DND-41 (cell line): ENCODE data around the gene ATP6V0E1.

ENCODE experiments used
- CTCF ChIP-seq: IDR thresholded peaks from 2 replicates; pipeline ENCODE4 v1.5.1; 2012; ENCODE audit warnings: borderline replicate concordance, low read length, moderate library complexity, mild to moderate bottlenecking; ENCODE audit not compliant: poor library complexity, severe bottlenecking; ENCODE audit errors: extremely low read depth
- EZH2 ChIP-seq: IDR thresholded peaks from 3 replicates; pipeline ENCODE4 v1.6.1; 2012; ENCODE audit warnings: borderline replicate concordance, low read depth, mild to moderate bottlenecking, moderate library complexity, low read length, inconsistent platforms; ENCODE audit not compliant: severe bottlenecking

GRCh38 chr5:172935096-172935495, 48.5 kb upstream of the ATP6V0E1 start:
- TF ChIP-seq CTCF (no peak), EZH2 (no peak)
